Measurements from ENCODE around the gene CTSC.

The CTSC gene

DNA sequence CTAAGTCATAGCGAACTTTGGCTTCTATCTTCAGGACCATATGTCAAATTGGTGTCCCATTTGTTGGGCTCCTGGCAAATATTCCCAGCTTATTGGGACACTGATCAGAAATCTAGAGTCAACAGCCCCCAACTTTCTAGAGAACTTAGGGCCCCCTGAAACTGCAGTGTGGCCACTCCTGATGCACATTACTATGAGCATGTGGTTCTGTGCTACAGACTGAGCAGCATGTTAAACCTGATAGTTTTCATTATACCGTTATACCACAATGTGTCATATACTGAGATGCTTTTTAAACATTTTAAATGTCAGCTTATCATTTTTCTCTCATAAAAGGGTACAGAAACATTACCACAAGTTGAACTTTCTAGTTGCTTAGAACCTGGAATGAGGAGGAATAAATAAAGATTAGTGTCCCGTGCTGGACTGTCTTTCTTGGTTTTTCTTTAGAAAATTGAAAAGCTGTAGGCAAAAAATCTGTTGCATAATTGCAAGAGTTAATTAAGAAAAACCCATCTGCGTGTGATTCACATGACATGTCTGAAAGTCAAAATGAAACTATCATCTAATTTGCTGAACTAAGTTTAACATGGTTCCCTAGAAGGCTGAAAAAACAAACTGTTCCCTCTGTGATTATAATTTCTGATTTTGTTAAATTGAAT lies 16.4 kb upstream of the CTSC start:
- no peak for DNase-seq (ENCODE audit: low read depth)
- H3K4me3 ChIP-seq (ENCODE audit: low read depth, low read length): no peak overlapping the region

DNA sequence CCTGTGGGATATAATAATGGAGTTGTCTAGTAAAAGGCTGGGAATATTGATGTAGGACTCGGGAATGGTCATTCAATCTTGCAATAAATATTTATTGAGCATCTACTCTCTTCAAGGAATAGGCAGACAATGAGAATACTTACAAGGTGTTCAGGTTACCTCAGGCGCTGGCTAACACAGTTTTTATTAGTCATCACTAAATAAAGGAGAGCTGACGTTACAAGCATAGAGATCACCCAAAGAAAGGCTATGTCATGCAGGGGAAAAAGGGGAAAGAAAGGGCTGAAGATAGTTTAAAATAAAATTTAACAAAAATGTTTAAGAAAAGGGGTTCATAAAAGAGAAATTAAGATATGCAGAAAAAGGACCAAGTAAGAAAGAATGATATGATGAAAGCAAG lies 15.8 kb upstream of the CTSC start:
- H3K4me3 ChIP-seq (ENCODE audit: low read depth, low read length): no peak overlapping the region
- no peak for DNase-seq (ENCODE audit: low read depth)

DNA sequence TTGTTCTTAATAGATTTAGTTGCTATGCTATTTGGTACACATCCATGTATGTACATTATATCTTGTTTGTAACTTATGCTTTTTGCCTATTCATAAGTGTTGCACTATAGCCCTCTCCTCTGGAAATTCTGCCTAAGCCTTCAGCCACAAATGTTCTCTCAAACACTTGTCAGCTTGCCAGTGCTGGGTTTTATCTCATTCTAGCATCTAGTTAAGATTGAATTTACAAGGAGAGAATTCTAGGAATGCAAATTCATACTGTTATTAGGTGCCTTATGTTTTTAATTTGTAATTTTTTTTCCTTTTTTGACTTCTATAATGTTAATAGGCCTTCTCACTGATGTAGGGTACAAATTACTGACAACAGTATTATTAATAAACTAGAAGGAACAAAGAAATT lies 14.6 kb upstream of the CTSC start:
- no peak for DNase-seq (ENCODE audit: low read depth)
- no peak overlapping the region for H3K4me3 ChIP-seq (ENCODE audit: low read depth, low read length)

DNA sequence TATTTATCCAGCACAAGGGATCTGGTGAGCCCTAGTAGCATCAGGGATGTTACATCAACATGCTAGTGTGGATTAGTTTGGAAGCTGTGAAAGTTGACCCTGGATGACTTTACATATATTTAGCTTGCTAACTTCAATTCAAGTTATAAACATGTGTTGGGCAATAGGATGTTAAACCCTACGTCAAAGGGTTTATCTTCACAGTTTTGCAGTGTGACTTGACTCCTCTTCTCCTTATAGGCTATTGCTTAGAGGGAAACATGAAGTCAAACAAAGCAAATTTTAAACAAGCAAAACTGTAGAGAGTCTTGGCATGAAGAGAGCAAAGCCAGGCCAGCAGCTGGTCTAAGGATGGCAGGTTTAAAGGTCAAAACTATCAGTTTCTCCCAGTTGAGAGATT lies 11.3 kb upstream of the CTSC start:
- H3K4me3 ChIP-seq (ENCODE audit: low read depth, low read length): no peak overlapping the region
- no peak for DNase-seq (ENCODE audit: low read depth)

DNA sequence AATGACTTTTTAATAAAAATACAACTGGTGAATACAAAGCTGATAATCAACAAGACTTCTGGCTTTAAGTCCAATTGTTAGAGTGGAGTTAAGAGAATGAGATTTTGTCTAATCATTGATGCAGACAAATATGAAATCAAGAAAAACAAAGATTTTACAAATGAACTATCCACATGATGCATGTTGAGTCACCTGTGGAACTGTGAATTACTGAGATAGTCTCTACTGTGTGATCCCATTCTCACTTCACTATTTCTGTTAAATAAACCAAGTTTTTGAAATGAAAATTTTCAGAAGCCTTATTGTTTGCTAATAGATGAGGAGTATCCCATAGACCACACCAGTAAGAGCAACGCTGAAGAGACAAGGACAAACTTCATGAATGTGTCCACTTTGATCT lies 8.4 kb upstream of the CTSC start:
- no peak for DNase-seq (ENCODE audit: low read depth)
- H3K4me3 ChIP-seq (ENCODE audit: low read depth, low read length): no peak overlapping the region

DNA sequence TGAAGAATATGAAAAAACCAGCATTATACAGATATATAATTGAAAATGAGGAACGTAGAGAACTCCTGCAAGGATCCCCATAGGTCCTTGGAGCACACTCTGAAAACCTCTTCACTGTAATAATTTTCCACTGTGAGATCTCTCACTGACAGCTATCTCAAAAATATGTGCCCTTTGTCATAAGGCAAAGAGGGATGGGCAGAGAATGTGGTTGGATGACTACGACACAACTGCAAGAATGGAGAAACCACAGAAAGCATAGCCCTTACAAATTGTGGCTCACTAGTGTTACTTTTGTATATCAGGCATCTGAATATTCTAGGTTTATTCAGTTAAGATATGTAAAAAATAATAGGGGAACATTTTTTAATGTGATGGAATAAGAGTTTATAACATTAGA lies 7.9 kb upstream of the CTSC start:
- no peak overlapping the region for H3K4me3 ChIP-seq (ENCODE audit: low read depth, low read length)
- no peak for DNase-seq (ENCODE audit: low read depth)

DNA sequence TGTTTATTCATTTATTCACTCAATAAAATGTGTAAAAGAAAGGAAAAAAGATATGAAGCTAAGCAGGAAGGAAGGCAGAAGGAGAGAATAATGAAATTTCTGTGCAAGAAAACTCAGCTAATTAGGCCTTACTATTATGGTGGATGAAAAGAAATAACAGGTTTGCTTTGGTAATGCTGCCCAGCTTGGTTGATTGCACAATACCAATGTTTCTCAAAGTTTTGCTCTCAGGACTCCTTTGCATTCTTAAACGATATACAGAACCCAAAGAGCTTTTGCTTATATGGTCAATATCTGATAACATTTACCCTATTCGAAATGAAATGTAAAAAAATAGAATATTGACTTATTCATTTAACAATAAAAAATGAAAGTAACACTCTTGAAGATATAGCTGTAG lies 7.3 kb upstream of the CTSC start:
- no peak overlapping the region for H3K4me3 ChIP-seq (ENCODE audit: low read depth, low read length)
- no peak for DNase-seq (ENCODE audit: low read depth)

DNA sequence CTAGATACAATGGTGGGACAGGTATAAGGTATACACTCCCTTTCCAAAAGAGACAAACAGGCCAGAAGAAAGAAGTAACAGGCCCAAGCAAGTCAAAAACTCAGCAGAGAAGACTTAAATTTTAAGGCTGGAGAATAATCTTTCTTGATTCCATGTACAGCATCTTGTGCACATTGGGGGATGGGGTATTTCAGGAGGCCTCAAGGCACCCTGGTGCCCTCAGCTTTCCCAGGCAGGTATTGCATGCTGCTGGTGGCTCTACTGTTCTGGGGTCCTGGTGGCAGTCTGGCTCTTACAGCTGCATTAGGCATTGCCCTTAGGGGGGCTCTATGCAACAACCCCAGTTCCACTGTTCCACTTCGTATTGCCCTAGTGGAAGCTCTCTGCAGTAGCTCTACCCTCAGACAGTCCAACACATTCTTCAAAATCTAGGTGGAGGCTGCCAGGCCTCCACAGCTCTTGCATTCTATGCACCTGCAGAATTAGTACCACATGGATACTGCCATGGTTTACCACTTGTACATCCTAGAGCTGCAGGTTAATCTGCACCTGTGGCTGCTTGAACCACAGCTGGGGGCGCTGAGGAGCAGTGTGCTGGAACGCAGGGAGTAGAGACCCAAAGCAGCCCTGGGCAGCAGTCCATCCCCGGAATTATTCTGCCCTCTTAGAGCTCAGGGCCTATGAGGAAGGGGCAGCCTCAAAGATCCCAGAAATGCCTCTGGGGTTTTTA lies 4.2 kb upstream of the CTSC start:
- no peak overlapping the region for H3K4me3 ChIP-seq (ENCODE audit: low read depth, low read length)
- no peak for DNase-seq (ENCODE audit: low read depth)

DNA sequence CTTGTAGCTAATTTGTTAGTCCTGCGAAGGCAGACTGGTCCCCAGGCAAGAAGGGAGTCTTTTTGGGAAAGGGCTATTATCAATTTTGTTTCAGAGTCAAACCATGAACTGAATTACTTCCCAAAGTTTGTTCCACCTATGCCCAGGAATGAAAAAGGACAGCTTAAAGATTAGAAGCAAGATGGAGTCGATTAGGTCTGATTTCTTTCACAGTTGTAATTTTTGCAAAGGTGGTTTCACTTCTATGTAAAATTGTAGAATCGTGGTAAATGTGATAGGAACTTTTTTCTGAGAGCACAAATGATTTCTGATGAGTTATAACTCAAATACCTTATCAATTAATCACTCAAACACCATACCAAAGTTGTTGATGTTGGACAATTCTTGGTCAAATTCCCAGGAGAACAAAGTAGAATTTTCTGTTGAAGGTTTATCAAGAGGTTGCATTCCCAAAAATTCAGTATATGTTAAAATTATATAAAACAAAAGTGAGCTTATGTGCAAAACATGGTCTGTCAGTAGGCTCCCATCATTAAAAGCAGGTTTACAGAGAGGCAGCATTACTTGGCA lies 2.9 kb upstream of the CTSC start:
- DNase-seq (ENCODE audit: low read depth): no peak
- H3K4me3 ChIP-seq (ENCODE audit: low read depth, low read length): no peak overlapping the region

DNA sequence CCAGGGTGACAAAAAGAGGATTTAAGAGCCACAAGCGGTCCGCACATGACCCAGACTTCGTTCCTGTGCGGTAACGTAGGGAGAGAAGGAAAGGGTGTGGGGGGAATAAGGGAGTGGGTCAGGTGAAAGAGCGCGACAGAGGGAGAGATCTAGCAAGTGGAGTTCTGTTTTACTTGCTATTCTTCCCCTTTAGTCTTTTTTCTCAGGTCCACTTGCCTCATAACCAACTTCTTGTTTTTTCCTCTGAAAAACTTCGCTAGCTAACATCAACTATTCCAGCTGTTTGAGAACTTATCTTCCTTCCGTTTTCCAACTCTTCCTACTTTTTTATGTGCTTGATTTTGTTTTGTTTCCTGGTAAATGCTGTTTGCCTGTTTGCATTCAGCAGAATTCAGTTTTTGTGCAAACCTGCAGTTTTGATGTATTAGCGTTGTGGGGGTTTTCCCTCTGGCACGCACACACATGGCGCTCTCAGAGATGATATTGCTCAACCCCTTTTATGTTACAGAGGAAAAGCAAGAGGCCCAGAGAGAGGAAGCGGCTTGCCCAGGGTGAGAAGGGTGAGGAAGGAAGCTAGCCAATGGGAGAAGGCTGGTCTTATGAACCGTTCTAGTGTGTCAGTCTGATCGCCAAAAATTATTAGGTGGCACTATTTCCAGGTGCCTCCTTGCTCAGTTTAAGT lies 592 bp upstream of the CTSC start:
- H3K4me3 ChIP-seq (ENCODE audit: low read depth, low read length): peak overlapping the region; percentile 83
- peak; percentile 72 for DNase-seq (ENCODE audit: low read depth)

DNA sequence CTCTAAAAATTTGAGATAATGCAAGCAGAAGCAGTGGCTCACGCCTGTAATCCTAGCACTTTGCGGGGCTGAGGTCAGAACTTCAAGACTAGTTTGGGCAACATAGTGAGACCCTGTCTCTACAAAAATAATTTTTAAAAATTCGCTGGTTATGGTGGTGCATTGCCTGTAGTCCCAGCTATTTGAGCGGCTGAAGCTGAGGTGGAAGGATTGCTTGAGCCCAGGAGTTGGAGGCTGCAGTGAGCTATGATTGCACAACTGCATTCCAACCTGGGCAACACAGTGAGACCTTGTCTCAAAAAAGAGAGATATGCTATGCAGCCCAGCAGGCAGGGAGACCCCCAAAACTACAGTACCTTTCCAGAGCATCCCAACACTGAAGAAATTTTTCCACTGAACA lies 2.3 kb downstream of the CTSC start:
- H3K4me3 ChIP-seq (ENCODE audit: low read depth, low read length): peak overlapping the region; percentile 0
- DNase-seq (ENCODE audit: low read depth): no peak

DNA sequence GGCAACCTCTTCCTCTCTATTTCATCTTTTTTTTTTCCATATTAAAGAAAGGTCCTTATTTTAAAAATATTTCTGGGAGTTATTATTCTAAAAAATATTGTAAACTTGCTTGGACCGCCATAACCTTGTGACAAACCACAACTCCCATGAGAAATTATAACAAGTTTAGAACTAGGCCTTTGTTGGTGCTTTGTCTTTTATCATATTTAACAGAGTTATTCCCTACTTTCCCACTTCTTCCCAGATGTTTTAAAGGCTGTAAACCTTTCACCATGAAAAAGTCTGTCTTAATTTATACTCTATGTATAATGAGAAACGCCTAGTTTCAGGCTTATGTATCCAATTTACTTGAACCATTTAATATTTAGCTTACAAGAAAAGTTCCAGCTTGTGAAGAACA lies 3.7 kb downstream of the CTSC start:
- DNase-seq (ENCODE audit: low read depth): no peak
- no peak overlapping the region for H3K4me3 ChIP-seq (ENCODE audit: low read depth, low read length)

DNA sequence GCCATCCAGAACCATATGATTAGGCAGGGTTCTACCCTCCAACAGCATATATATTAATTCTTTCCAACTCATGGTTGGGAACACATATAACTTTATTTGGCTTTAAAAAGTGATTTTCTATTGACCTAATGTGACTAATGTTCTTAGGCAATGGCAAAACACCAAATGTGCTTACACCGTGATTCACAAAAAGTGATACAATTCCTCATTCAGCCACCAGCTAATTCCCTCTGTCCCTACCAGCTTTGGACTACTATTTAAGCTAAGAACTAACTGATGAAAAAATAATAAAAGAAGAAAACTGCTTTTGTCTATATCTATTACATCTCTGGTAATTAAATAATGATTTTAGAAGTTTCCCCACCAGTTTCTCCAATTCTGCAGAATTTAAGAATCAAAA lies 4.7 kb downstream of the CTSC start:
- H3K4me3 ChIP-seq (ENCODE audit: low read depth, low read length): no peak overlapping the region
- DNase-seq (ENCODE audit: low read depth): peak; percentile 25

DNA sequence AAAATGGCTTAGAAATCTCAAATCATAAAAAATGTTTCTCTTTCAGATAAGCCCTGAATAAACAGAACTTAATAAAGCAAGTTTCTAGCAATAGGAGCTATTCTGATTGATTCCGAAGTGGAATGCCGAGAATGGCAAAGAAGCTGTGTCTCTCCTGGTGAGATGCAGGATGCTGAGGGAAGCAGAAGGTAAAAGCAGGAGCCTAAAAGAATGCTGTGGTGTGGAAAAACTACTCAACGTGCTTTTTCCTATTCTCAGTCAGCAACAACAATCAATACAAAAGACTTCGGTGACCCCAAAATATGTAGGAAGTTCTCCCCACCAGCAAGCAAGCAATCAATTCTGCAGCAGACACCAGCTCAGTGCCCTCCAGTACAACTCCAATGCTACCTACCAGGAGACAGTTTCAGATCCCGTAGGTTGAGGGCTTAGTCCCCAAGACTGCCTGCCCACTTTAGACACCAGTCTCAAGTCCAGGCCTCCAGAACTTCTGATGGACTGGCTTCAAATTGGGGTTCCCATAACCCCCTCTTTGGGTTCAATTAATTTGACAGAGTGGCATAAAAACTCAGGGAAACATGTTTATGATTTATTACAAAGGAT lies 6.6 kb downstream of the CTSC start:
- DNase-seq (ENCODE audit: low read depth): no peak
- H3K4me3 ChIP-seq (ENCODE audit: low read depth, low read length): no peak overlapping the region

DNA sequence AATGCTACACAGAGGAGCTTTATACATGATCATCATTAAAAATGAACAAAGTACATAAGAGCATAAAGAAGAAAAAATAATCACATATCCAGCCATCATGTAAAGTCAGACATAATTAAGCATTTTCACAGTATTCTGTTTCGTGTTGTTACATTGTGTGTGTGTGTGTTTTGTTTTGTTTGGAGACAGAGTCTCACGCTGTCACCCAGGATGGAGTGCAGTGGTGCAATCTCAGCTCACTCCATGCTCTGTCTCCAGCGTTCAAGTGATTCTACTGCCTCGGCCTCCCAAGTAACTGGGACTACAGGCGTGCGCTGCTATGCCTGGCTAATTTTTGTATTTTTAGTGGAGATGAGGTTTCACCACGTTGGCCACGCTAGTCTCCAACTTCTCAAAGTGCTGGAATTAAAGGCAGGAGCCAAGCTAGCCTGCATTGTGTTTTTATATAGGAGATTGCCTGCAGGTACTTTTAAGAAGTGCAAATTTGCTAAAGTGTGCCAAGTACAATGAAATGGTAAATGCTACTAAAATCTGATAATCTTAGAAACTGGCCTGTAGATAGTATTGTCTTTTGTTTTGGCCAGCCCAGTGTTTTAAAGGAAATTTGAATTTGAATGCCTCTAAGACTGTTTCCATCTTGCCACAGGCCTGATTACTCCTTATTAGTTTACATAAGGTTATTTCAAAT lies 7.8 kb downstream of the CTSC start:
- DNase-seq (ENCODE audit: low read depth): no peak
- H3K4me3 ChIP-seq (ENCODE audit: low read depth, low read length): no peak overlapping the region

DNA sequence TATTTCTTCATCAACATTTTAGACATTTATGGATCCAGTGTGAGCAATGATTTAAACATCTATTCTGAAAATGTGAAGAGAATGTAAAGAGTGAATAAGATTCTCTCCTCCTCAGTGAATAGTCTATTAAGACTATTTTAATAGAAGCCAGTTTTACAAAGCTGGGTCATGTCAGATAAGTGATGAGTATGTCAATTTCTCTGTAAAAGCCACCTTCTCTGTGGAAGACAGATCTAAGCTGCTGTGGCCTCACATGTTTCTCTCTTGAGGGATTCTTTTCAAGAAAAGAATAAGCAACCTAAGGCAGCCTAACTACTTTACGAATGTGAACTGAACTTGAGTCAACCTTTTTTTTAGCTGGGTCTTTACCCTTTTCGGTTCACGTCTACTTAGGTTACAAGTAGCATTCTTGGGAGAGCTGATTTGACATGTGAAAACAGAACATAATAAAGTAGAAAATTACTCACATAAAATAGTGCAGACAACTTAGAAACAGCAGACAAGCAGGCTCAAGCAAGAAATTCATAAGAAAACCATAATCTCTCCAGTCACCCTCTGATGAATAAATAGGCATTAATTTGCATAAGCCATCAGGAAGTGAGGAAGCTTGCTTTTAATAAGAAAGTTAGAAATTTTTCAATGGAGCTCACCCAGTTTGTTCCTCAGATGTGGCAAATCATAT lies 9.9 kb downstream of the CTSC start:
- no peak for DNase-seq (ENCODE audit: low read depth)
- no peak overlapping the region for H3K4me3 ChIP-seq (ENCODE audit: low read depth, low read length)

DNA sequence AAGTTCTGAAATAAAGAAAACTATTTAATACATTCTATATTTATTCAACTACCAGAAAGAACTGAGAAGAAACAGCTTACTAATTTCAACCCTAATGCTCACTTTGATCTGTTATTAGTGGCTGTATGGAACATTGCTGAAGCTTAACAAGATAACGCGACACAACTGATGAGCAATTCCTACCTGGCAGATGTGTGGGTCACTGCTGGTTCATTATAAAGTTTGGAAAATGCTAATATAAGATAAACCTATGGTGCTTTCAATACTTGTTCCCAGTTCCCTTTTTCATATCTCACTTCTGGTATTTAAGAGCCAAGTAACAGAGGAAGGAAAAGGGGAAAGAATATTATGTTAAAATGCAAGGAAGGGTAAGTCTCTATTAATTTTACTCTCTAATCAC lies 10.5 kb downstream of the CTSC start:
- H3K4me3 ChIP-seq (ENCODE audit: low read depth, low read length): no peak overlapping the region
- DNase-seq (ENCODE audit: low read depth): no peak

DNA sequence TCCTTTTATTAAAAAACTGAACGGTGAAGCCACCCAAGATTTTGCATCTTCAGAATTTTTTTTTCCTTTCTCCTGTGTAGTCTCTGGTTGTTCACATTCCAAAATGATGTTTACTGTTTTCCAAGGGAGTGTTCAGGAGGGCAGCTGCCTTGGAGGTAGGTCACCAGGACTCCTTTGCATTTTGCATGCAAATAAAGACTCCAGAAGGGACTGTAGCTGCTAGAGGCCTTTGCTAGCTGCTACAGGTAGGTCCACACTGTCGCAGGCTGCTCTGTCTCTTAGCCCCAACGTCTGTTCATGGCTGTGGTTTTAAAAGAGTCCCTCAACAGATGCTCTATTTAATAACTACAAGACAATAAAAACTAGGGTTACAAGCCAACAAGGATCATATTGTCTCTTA lies 11.4 kb downstream of the CTSC start:
- no peak for DNase-seq (ENCODE audit: low read depth)
- no peak overlapping the region for H3K4me3 ChIP-seq (ENCODE audit: low read depth, low read length)

Measured in skeletal muscle cell (primary cell).